ENCODE data around the gene NACC1. TPM values are rescaled to one million over a fixed set of nuclear protein-coding genes. Genes with fewer than 3 reads are reported as not detected.
"Not testable (repeated sequence)": the region's sequence is repeated elsewhere in the genome, so short reads cannot be mapped to it uniquely, and the experiment has no call there.

NACC1 gene
- total and polyA plus RNA-seq, 2 donors (not counting 3 experiments of a cell fraction or from before 2014, with no cell fraction given), result 97.6 to 120 TPM

- DNase-seq (ENCODE audit: low read depth, low spot score) (no peak), FAIRE-seq (no peak)
- intact Hi-C loops (cut with micrococcal nuclease) (no loop called here), dilution Hi-C loops (cut with MboI; ENCODE audit: extremely low pct_ligation_motif_present, low sequenced_read_pairs) (no loop called here)
- Histone ChIP-seq H3K27me3 (ENCODE audit: control insufficient read depth in 2 of 2, insufficient read depth in 2 of 2, low read length in 2 of 2) (no peaks in the 10 kb centered on the region), H3K4me2 (ENCODE audit: insufficient read depth, low read length) (no peak overlapping the region), H3K36me3 (ENCODE audit: control insufficient read depth in 2 of 2, extremely low read depth in 1 of 2, insufficient read depth in 2 of 2, low read length in 2 of 2) (no peaks in the 10 kb centered on the region), H3K9me3 (replicated peaks; ENCODE audit: control insufficient read depth, insufficient read depth, low read length) (no peaks in the 10 kb centered on the region), H3K9me1 (replicated peaks; ENCODE audit: control insufficient read depth, extremely low read depth, insufficient read depth, low read length) (no peaks in the 10 kb centered on the region), H3K4me3 (replicated peaks in 1 of 3; ENCODE audit: insufficient read depth in 1 of 3, low read depth in 1 of 3, low read length in 3 of 3) (no peak overlapping the region), H4K20me1 (replicated peaks; ENCODE audit: control insufficient read depth, extremely low read depth, insufficient read depth, low read length) (no peaks in the 10 kb centered on the region), H3K4me1 (ENCODE audit: control insufficient read depth, extremely low read depth, insufficient read depth, low read length) (peaks cover 10% of the 10 kb centered on the region), H2AFZ (ENCODE audit: low read depth, low read length) (no peak overlapping the region), H3K9ac (replicated peaks; ENCODE audit: extremely low read depth, insufficient read depth, low read length) (no peak overlapping the region), H3K79me2 (ENCODE audit: control insufficient read depth, insufficient read depth, low read length) (no peaks in the 10 kb centered on the region), H3K27ac (ENCODE audit: insufficient read depth, low read depth, low read length) (no peak overlapping the region)
- CTCF ChIA-PET, result interaction anchor here (0.6 to 1.4 kb wide), 5 partner anchors 9 to 101 kb away, joined by 3 to 6 read pairs (median 4); no protein-coding TSS in a partner anchor
- POLR2A ChIA-PET, result no interaction called here
- no peak for TF ChIP-seq POLR2AphosphoS5 (IDR thresholded peaks at IDR 0.05; ENCODE audit: insufficient read depth, low read depth, low read length)
- no peak for TF ChIP-seq EZH2 (IDR thresholded peaks at IDR 0.05; ENCODE audit: borderline replicate concordance, low read depth, low read length, severe bottlenecking)
- TF ChIP-seq JUN (IDR thresholded peaks at IDR 0.05; ENCODE audit: borderline replicate concordance, insufficient read depth, insufficient read length, low read depth), result no peak
- TF ChIP-seq GATA2 (IDR thresholded peaks at IDR 0.05; ENCODE audit: insufficient read depth, insufficient read length, low read depth, low read length), result no peak
- TF ChIP-seq FOS (IDR thresholded peaks at IDR 0.05; ENCODE audit: borderline replicate concordance, insufficient read depth, low read length), result no peak
- BruUV-seq (replicated peaks), result no TSS peak
Observed at GRCh38 chr19:13176345-13176744, 58.3 kb downstream of the NACC1 start.

GRCh38 chr19:13177584-13177983 lies 59.5 kb downstream of the NACC1 start:
- H3K9me3 ChIP-seq (replicated peaks; ENCODE audit: control insufficient read depth, insufficient read depth, low read length); H3K4me1 ChIP-seq (ENCODE audit: control insufficient read depth, extremely low read depth, insufficient read depth, low read length); H3K4me3 ChIP-seq (replicated peaks in 1 of 3; ENCODE audit: insufficient read depth in 1 of 3, low read depth in 1 of 3, low read length in 3 of 3); intact Hi-C loops (cut with micrococcal nuclease); H3K36me3 ChIP-seq (ENCODE audit: control insufficient read depth in 2 of 2, extremely low read depth in 1 of 2, insufficient read depth in 2 of 2, low read length in 2 of 2); FAIRE-seq; H3K9me1 ChIP-seq (replicated peaks; ENCODE audit: control insufficient read depth, extremely low read depth, insufficient read depth, low read length); CTCF ChIA-PET; H3K79me2 ChIP-seq (ENCODE audit: control insufficient read depth, insufficient read depth, low read length); H4K20me1 ChIP-seq (replicated peaks; ENCODE audit: control insufficient read depth, extremely low read depth, insufficient read depth, low read length); H3K9ac ChIP-seq (replicated peaks; ENCODE audit: extremely low read depth, insufficient read depth, low read length); DNase-seq (ENCODE audit: low read depth, low spot score); BruUV-seq (replicated peaks); H2AFZ ChIP-seq (ENCODE audit: low read depth, low read length); H3K4me2 ChIP-seq (ENCODE audit: insufficient read depth, low read length); H3K27ac ChIP-seq (ENCODE audit: insufficient read depth, low read depth, low read length); H3K27me3 ChIP-seq (ENCODE audit: control insufficient read depth in 2 of 2, insufficient read depth in 2 of 2, low read length in 2 of 2); dilution Hi-C loops (cut with MboI; ENCODE audit: extremely low pct_ligation_motif_present, low sequenced_read_pairs): not testable (repeated sequence)
- POLR2A ChIA-PET, result interaction anchor here (0.6 kb wide), 1 partner anchor 144 kb away, joined by 3 read pairs; no protein-coding TSS in a partner anchor

GRCh38 chr19:13178291-13178690 lies 60.2 kb downstream of the NACC1 start:
- H3K27me3 ChIP-seq (ENCODE audit: control insufficient read depth in 2 of 2, insufficient read depth in 2 of 2, low read length in 2 of 2); DNase-seq (ENCODE audit: low read depth, low spot score); POLR2A ChIA-PET: not testable (repeated sequence)

More at GRCh38 chr19:13178291-13178690, 60.2 kb downstream of the NACC1 start:
- H3K4me3 ChIP-seq (replicated peaks in 1 of 3; ENCODE audit: insufficient read depth in 1 of 3, low read depth in 1 of 3, low read length in 3 of 3); BruUV-seq (replicated peaks); FAIRE-seq; intact Hi-C loops (cut with micrococcal nuclease); H3K9me1 ChIP-seq (replicated peaks; ENCODE audit: control insufficient read depth, extremely low read depth, insufficient read depth, low read length); H3K27ac ChIP-seq (ENCODE audit: insufficient read depth, low read depth, low read length); H2AFZ ChIP-seq (ENCODE audit: low read depth, low read length); dilution Hi-C loops (cut with MboI; ENCODE audit: extremely low pct_ligation_motif_present, low sequenced_read_pairs); H3K4me2 ChIP-seq (ENCODE audit: insufficient read depth, low read length); H3K79me2 ChIP-seq (ENCODE audit: control insufficient read depth, insufficient read depth, low read length); H3K4me1 ChIP-seq (ENCODE audit: control insufficient read depth, extremely low read depth, insufficient read depth, low read length); H3K9me3 ChIP-seq (replicated peaks; ENCODE audit: control insufficient read depth, insufficient read depth, low read length); H3K9ac ChIP-seq (replicated peaks; ENCODE audit: extremely low read depth, insufficient read depth, low read length); H4K20me1 ChIP-seq (replicated peaks; ENCODE audit: control insufficient read depth, extremely low read depth, insufficient read depth, low read length); H3K36me3 ChIP-seq (ENCODE audit: control insufficient read depth in 2 of 2, extremely low read depth in 1 of 2, insufficient read depth in 2 of 2, low read length in 2 of 2): not testable (repeated sequence)
- CTCF ChIA-PET, result interaction anchor here (0.6 kb wide), 1 partner anchor 16 kb away, joined by 3 read pairs; no protein-coding TSS in a partner anchor
